Endothelial cell (in vitro differentiated cells): ENCODE measurements around the gene GNG12. TPM values are rescaled to one million over a fixed set of nuclear protein-coding genes. Genes with fewer than 3 reads are reported as not detected.
A peak's percentile ranks its signal among the peaks of the same experiment; 100 is the strongest.

Experiments used
- DNase-seq: peaks from one replicate; pipeline ENCODE4 v3.0.0; 2021; ENCODE audit warnings: low spot score
- H3K27ac Mint-ChIP-seq: one replicate; pipeline ENCODE4 v1.8.0; 2021; ENCODE audit warnings: mixed read lengths, inconsistent platforms; ENCODE audit not compliant: unreplicated experiment
- H3K27me3 Mint-ChIP-seq: one replicate; pipeline ENCODE4 v1.8.0; 2021; ENCODE audit warnings: mild to moderate bottlenecking, moderate library complexity, mixed read lengths, inconsistent platforms; ENCODE audit not compliant: unreplicated experiment
- H3K36me3 Mint-ChIP-seq: one replicate; pipeline ENCODE4 v1.8.0; 2021; ENCODE audit warnings: mild to moderate bottlenecking, low read depth, mixed read lengths, inconsistent platforms; ENCODE audit not compliant: unreplicated experiment
- H3K4me1 Mint-ChIP-seq: one replicate; pipeline ENCODE4 v1.8.0; 2021; ENCODE audit warnings: mild to moderate bottlenecking, mixed read lengths, inconsistent platforms; ENCODE audit not compliant: unreplicated experiment
- H3K4me3 Mint-ChIP-seq: one replicate; pipeline ENCODE4 v1.8.0; 2021; ENCODE audit warnings: mild to moderate bottlenecking, mixed read lengths, inconsistent platforms; ENCODE audit not compliant: unreplicated experiment
- H3K9me3 Mint-ChIP-seq: one replicate; pipeline ENCODE4 v1.8.0; 2021; ENCODE audit warnings: mixed read lengths, inconsistent platforms; ENCODE audit not compliant: unreplicated experiment
- CTCF ChIP-seq: fragments of 200-600 bp; sonication (generic); IDR thresholded peaks from one replicate; pipeline ENCODE4 v1.5.0; 2021; ENCODE audit warnings: antibody characterized with exemption; ENCODE audit not compliant: unreplicated experiment
- total RNA-seq: library from RNA; stranded (reverse); fragmentation: NEBNext Ultra II Directional; extraction: Animal tissue kit (Norgen Biotek cat#: 25700); gene quantifications from one replicate; pipeline ENCODE4 v1.2.1, GENCODE V29; 2021; ENCODE audit not compliant: unreplicated experiment

The GNG12 gene
- total RNA-seq, 1 donor from 2014 or later, result 26.2 TPM

- Mint-ChIP-seq H3K9me3 (no peaks in the 10 kb centered on the region), H3K4me1 (peaks cover 25% of the 10 kb centered on the region), H3K36me3 (no peaks in the 10 kb centered on the region), H3K4me3 (no peak overlapping the region), H3K27ac (no peak overlapping the region), H3K27me3 (peaks cover 3% of the 10 kb centered on the region)
- DNase-seq, result no peak
- TF ChIP-seq CTCF, result no peak
Observed at GRCh38 chr1:67791261-67791660, 42.0 kb downstream of the GNG12 start.

GRCh38 chr1:67790201-67790692 is 43.0 kb downstream of the GNG12 start:
- Mint-ChIP-seq H3K4me3 (no peak overlapping the region), H3K27me3 (peaks cover 3% of the 10 kb centered on the region), H3K27ac (peak overlapping the region; percentile 49), H3K4me1 (peaks cover 19% of the 10 kb centered on the region), H3K9me3 (no peaks in the 10 kb centered on the region), H3K36me3 (no peaks in the 10 kb centered on the region)
- DNase-seq, result no peak
- TF ChIP-seq CTCF, result no peak

GRCh38 chr1:67789551-67789950 is 43.7 kb downstream of the GNG12 start:
- H3K27me3 Mint-ChIP-seq, result peaks cover 5% of the 10 kb centered on the region
- no peak for DNase-seq
- H3K9me3 Mint-ChIP-seq, result no peaks in the 10 kb centered on the region
- H3K4me3 Mint-ChIP-seq, result no peak overlapping the region
- peaks cover 19% of the 10 kb centered on the region for H3K4me1 Mint-ChIP-seq
- H3K36me3 Mint-ChIP-seq, result no peaks in the 10 kb centered on the region
- TF ChIP-seq CTCF, result no peak
- peak overlapping the region; percentile 49 for H3K27ac Mint-ChIP-seq

DNA sequence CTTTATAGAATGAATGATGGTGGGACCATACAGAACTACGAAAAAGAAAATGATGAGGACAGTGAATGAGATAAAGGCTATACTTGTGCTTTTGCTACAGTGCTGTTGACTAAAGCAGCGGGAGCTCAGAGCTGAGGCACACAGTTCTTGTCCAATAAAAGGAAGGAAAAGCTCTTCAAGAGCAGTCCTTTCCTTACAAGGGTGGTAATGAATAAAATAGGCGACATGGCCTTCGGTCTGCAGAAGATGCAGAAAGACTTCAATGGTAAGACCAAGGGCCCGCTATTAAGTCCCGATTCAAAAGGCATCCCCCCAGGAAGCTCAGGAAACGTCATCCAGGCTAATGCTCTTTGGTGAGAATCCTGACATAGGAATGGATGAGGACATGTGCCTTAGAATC is 44.4 kb downstream of the GNG12 start:
- no peak for TF ChIP-seq CTCF
- H3K9me3 Mint-ChIP-seq, result no peaks in the 10 kb centered on the region
- peaks cover 5% of the 10 kb centered on the region for H3K27me3 Mint-ChIP-seq
- DNase-seq, result no peak
- no peak overlapping the region for H3K4me3 Mint-ChIP-seq
- no peak overlapping the region for H3K27ac Mint-ChIP-seq
- H3K36me3 Mint-ChIP-seq, result no peaks in the 10 kb centered on the region
- peaks cover 19% of the 10 kb centered on the region for H3K4me1 Mint-ChIP-seq

- H3K4me3 Mint-ChIP-seq, result no peak overlapping the region
- no peak for TF ChIP-seq CTCF
- no peaks in the 10 kb centered on the region for H3K36me3 Mint-ChIP-seq
- peaks cover 5% of the 10 kb centered on the region for H3K27me3 Mint-ChIP-seq
- H3K9me3 Mint-ChIP-seq, result no peaks in the 10 kb centered on the region
- peaks cover 19% of the 10 kb centered on the region for H3K4me1 Mint-ChIP-seq
- no peak overlapping the region for H3K27ac Mint-ChIP-seq
- DNase-seq, result no peak
Observed at GRCh38 chr1:67788238-67788790, 45.0 kb downstream of the GNG12 start.
